H1 (cell line): ENCODE measurements around the gene VWA3B. TPM values are rescaled to one million over a fixed set of nuclear protein-coding genes. Genes with fewer than 3 reads are reported as not detected.

Source experiments
- CBX5 ChIP-seq: fragments of 300-800, 300-1000 bp; sonication (generic); IDR thresholded peaks from 2 replicates; pipeline ENCODE4 v1.7.1; 2016; ENCODE audit warnings: antibody characterized with exemption, low read length, low read depth
- CTCF ChIP-seq, 3 experiments: IDR thresholded peaks; 1 replicate in 2 of 3; 2 replicates in 1 of 3; pipeline versions ENCODE4 v1.5.1 to v1.6.1; 2011; ENCODE audit warnings: low read length in 3 of 3, mild to moderate bottlenecking in 3 of 3, inconsistent platforms in 2 of 3, low read depth in 1 of 3, moderate library complexity in 1 of 3; ENCODE audit not compliant: insufficient read depth in 1 of 3; ENCODE audit errors: control extremely low read depth in 1 of 3
- SP1 ChIP-seq: IDR thresholded peaks from 2 replicates; pipeline ENCODE4 v1.6.1; 2011; ENCODE audit warnings: low read depth, low read length
- SP4 ChIP-seq: IDR thresholded peaks from 2 replicates; pipeline ENCODE4 v1.6.1; 2012; ENCODE audit warnings: low read length, inconsistent platforms
- SUZ12 ChIP-seq: fragments of 200-600 bp; sonication (generic); IDR thresholded peaks from 2 replicates; pipeline ENCODE4 v1.6.1; 2012; ENCODE audit warnings: mild to moderate bottlenecking, inconsistent platforms, low read length, moderate library complexity, mixed read lengths
- YY1 ChIP-seq: IDR thresholded peaks from 2 replicates; pipeline ENCODE4 v1.6.1; 2011; ENCODE audit warnings: low read depth, mild to moderate bottlenecking, low read length
- polyA plus RNA-seq, 7 experiments: library from polyadenylated mRNA; depleted of rRNA in 3 of 7; stranded (reverse) in 5 of 7; unstranded in 2 of 7; fragments of >200 nt in 5 of 7; fragments of 200-250 nt in 2 of 7; gene quantifications; 1 replicate in 5 of 7; 2 replicates in 1 of 7; 4 replicates in 1 of 7; pipeline versions ENCODE4 v1.2.1 to v1.2.3, GENCODE V29; 2011 to 2013; ENCODE audit warnings: missing spikeins in 2 of 7, mixed read lengths in 2 of 7
- total RNA-seq: library from RNA; stranded (reverse); fragmentation: NEBNext Ultra II Directional; extraction: Animal tissue kit (Norgen Biotek cat#: 25700); gene quantifications from 2 replicates; pipeline ENCODE4 v1.2.1, GENCODE V29; 2021

Gene VWA3B
- total and polyA plus RNA-seq, 2 of the 8 experiments (the other 6 are each of a cell fraction or from before 2014, with no cell fraction given): not detected

- no peak for TF ChIP-seq CTCF (IDR thresholded peaks at IDR 0.05; ENCODE audit: control extremely low read depth in 1 of 3, insufficient read depth in 1 of 3, low read depth in 1 of 3, low read length in 3 of 3)
- no peak for TF ChIP-seq SUZ12
- no peak for TF ChIP-seq CBX5
- TF ChIP-seq YY1: no peak
- TF ChIP-seq SP4: no peak
- no peak for TF ChIP-seq SP1
Measured at GRCh38 chr2:98269830-98270229, 182.9 kb downstream of the VWA3B start (continued).
